CD8-positive, alpha-beta memory T cell (primary cell): ENCODE data around the gene GSTM2. TPM values are rescaled to one million over a fixed set of nuclear protein-coding genes. Genes with fewer than 3 reads are reported as not detected.
"Not testable (repeated sequence)": the region's sequence is repeated elsewhere in the genome, so short reads cannot be mapped to it uniquely, and the experiment has no call there.

ENCODE experiments used
- CTCF ChIA-PET: fragments of 350-600 bp; sonication (Branson Sonifier 250); formaldehyde crosslinking; loops from one replicate; lab custom pipeline; 2021; ENCODE audit warnings: antibody characterized with exemption; lab: Charles Lee
- POLR2A ChIA-PET: fragments of 350-600 bp; sonication (Branson Sonifier 250); formaldehyde crosslinking; loops from one replicate; lab custom pipeline; 2021; ENCODE audit warnings: antibody characterized with exemption; lab: Charles Lee
- DNase-seq, 5 donors: peaks; one replicate each; pipeline versions ENCODE4 v3.0.0 to v3.0.0-alpha.2; 2020 to 2022; ENCODE audit warnings: mixed read lengths in 1 of 5
- H3K27ac ChIP-seq: one replicate; pipeline ENCODE4 v1.7.0; 2013; ENCODE audit warnings: low read depth, mild to moderate bottlenecking, low read length, moderate library complexity
- H3K27me3 ChIP-seq: 2 replicates; pipeline ENCODE4 v1.7.0; 2013; ENCODE audit warnings: low read length, mild to moderate bottlenecking; ENCODE audit not compliant: insufficient read depth, poor library complexity, severe bottlenecking
- H3K36me3 ChIP-seq: 2 replicates; pipeline ENCODE4 v1.7.0; 2013; ENCODE audit warnings: mild to moderate bottlenecking, low read length, moderate library complexity; ENCODE audit not compliant: insufficient read depth
- H3K4me1 ChIP-seq: 2 replicates; pipeline ENCODE4 v1.7.0; 2013; ENCODE audit warnings: mild to moderate bottlenecking, low read length, moderate library complexity; ENCODE audit not compliant: insufficient read depth
- H3K4me3 ChIP-seq: 2 replicates; pipeline ENCODE4 v1.7.0; 2013; ENCODE audit warnings: mild to moderate bottlenecking, low read length
- H3K9me3 ChIP-seq: 2 replicates; pipeline ENCODE4 v1.7.0; 2013; ENCODE audit warnings: mild to moderate bottlenecking, low read length
- H3K27ac Mint-ChIP-seq, 8 donors: one replicate each; pipeline ENCODE4 v1.8.0; 2020 to 2021; ENCODE audit warnings: mixed read lengths in 8 of 8, mild to moderate bottlenecking in 6 of 8, inconsistent platforms in 3 of 8, moderate library complexity in 3 of 8
- H3K27me3 Mint-ChIP-seq, 2 donors: one replicate each; pipeline ENCODE4 v1.8.0; 2020 to 2021; ENCODE audit warnings: mixed read lengths in 2 of 2, mild to moderate bottlenecking in 1 of 2, moderate library complexity in 1 of 2
- H3K36me3 Mint-ChIP-seq, 3 donors: one replicate each; pipeline ENCODE4 v1.8.0; 2020 to 2021; ENCODE audit warnings: mixed read lengths in 3 of 3, inconsistent platforms in 1 of 3, mild to moderate bottlenecking in 1 of 3
- H3K4me1 Mint-ChIP-seq, 3 donors: one replicate each; pipeline ENCODE4 v1.8.0; 2020 to 2021; ENCODE audit warnings: mixed read lengths in 3 of 3, inconsistent platforms in 1 of 3, mild to moderate bottlenecking in 1 of 3
- H3K4me3 Mint-ChIP-seq, 7 donors: one replicate each; pipeline ENCODE4 v1.8.0; 2020 to 2021; ENCODE audit warnings: mixed read lengths in 7 of 7, mild to moderate bottlenecking in 6 of 7, moderate library complexity in 4 of 7, inconsistent platforms in 2 of 7
- H3K9me3 Mint-ChIP-seq, 5 donors: one replicate each; pipeline ENCODE4 v1.8.0; 2020 to 2022; ENCODE audit warnings: mixed read lengths in 5 of 5, mild to moderate bottlenecking in 3 of 5, moderate library complexity in 2 of 5, inconsistent platforms in 1 of 5
- polyA plus RNA-seq: library from polyadenylated mRNA; unstranded; fragments of 300-500 nt; fragmentation: Illumina TruSeq; gene quantifications from one replicate; pipeline ENCODE4 v1.2.3, GENCODE V29; 2021
- total RNA-seq, 2 experiments: library from RNA; stranded (reverse); gene quantifications; one replicate each; pipeline ENCODE4 v1.2.3, GENCODE V29; 2021

Gene GSTM2
- total and polyA plus RNA-seq, 3 experiments from 2014 or later = 2.6 to 3.1 (median 2.7) TPM

DNA sequence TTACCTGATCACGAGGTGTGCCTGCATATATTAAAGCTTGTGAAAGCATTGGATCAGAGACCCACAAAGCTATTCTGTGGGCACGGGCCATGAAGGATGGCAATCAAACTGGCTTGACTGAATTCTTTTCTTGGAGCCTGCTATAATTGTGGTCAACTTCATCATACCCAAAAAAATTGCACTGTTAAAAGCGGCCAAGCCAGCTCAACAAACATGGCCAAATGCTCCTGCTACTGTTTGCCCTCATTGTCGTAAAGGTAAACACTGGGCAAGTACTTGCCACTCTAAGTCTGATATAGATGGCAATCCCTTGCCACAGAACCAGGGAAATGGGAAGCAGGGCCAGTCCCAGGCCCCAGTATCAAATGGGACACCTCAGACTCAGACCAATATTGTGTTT lies 37.6 kb downstream of the GSTM2 start:
- Histone ChIP-seq H3K27me3 (no peaks in the 10 kb centered on the region), H3K9me3 (no peaks in the 10 kb centered on the region), H3K27ac (no peak overlapping the region), H3K4me1 (no peaks in the 10 kb centered on the region), H3K4me3 (no peak overlapping the region), H3K36me3 (no peaks in the 10 kb centered on the region)
- ChIA-PET CTCF (no interaction called here), POLR2A (no interaction called here)
- Mint-ChIP-seq H3K27me3 (peaks cover 10 to 29% of the 10 kb centered on the region in 2 donors), H3K4me1 (no peaks in the 10 kb centered on the region), H3K27ac (no peak overlapping the region), H3K9me3 (peaks cover 13 to 34% (median 28%) of the 10 kb centered on the region in 5 donors), H3K4me3 (no peak overlapping the region), H3K36me3 (peaks cover 0 to 15% (median 10%) of the 10 kb centered on the region in 3 donors)
- no peak for DNase-seq

GRCh38 chr1:109708949-109709348 lies 41.1 kb downstream of the GSTM2 start:
- DNase-seq, POLR2A ChIA-PET, H3K27ac ChIP-seq, H3K4me3 ChIP-seq, H3K4me3 Mint-ChIP-seq, H3K4me1 Mint-ChIP-seq, H3K9me3 ChIP-seq, H3K27ac Mint-ChIP-seq, H3K27me3 ChIP-seq, H3K36me3 ChIP-seq, H3K4me1 ChIP-seq, CTCF ChIA-PET: not testable (repeated sequence)
- peaks cover 13 to 25% (median 23%) of the 10 kb centered on the region in 5 donors for H3K9me3 Mint-ChIP-seq
- H3K27me3 Mint-ChIP-seq = peaks cover 9 to 36% of the 10 kb centered on the region in 2 donors
- peaks cover 0 to 15% (median 4%) of the 10 kb centered on the region in 3 donors for H3K36me3 Mint-ChIP-seq

GRCh38 chr1:109709822-109710221 lies 42.0 kb downstream of the GSTM2 start:
- POLR2A ChIA-PET, H3K4me3 Mint-ChIP-seq, DNase-seq: not testable (repeated sequence)

GRCh38 chr1:109711593-109712320 lies 43.9 kb downstream of the GSTM2 start, which contains the start of gene GSTM5:
GSTM5 (plus strand) TSS chr1:109712251; CDS start chr1:109712313, 62 bp downstream.
- POLR2A ChIA-PET = interaction anchor here (0.6 kb wide), 1 partner anchor 552 kb away, joined by 6 read pairs; no protein-coding TSS in a partner anchor
- H3K27ac ChIP-seq, H3K4me1 ChIP-seq, H3K27me3 ChIP-seq, DNase-seq, H3K4me1 Mint-ChIP-seq, H3K9me3 ChIP-seq, H3K36me3 ChIP-seq, H3K4me3 ChIP-seq: not testable (repeated sequence)
- H3K27ac Mint-ChIP-seq = peak within 1 kb of the TSS in 1 of 8 donors; percentile 70
- CTCF ChIA-PET = interaction anchor here (1.0 kb wide), 1 partner anchor 72 kb away, joined by 3 read pairs; no protein-coding TSS in a partner anchor
- peaks cover 7 to 36% of the 10 kb centered on the region in 2 donors for H3K27me3 Mint-ChIP-seq
- H3K36me3 Mint-ChIP-seq = peaks cover 0 to 12% (median 4%) of the 10 kb centered on the region in 3 donors
- H3K4me3 Mint-ChIP-seq = peak within 1 kb of the TSS in 2 of 7 donors; percentile 51 to 74
- peaks cover 13 to 23% (median 16%) of the 10 kb centered on the region in 5 donors for H3K9me3 Mint-ChIP-seq

More at GRCh38 chr1:109709822-109710221, 42.0 kb downstream of the GSTM2 start:
- H3K9me3 ChIP-seq, H3K27ac ChIP-seq, H3K27ac Mint-ChIP-seq, H3K4me1 Mint-ChIP-seq, H3K36me3 ChIP-seq, H3K27me3 ChIP-seq, H3K4me3 ChIP-seq, CTCF ChIA-PET, H3K4me1 ChIP-seq: not testable (repeated sequence)
- H3K27me3 Mint-ChIP-seq = peaks cover 5 to 34% of the 10 kb centered on the region in 2 donors
- peaks cover 0 to 13% (median 4%) of the 10 kb centered on the region in 3 donors for H3K36me3 Mint-ChIP-seq
- H3K9me3 Mint-ChIP-seq = peaks cover 13 to 23% (median 16%) of the 10 kb centered on the region in 5 donors

GRCh38 chr1:109712321-109712864 lies 44.5 kb downstream of the GSTM2 start:
- CTCF ChIA-PET = interaction anchor here (1.0 kb wide), 1 partner anchor 72 kb away, joined by 3 read pairs; no protein-coding TSS in a partner anchor
- Histone ChIP-seq H3K4me1 (no peaks in the 10 kb centered on the region), H3K4me3 (no peak overlapping the region), H3K27me3 (no peaks in the 10 kb centered on the region), H3K27ac (no peak overlapping the region), H3K36me3 (no peaks in the 10 kb centered on the region), H3K9me3 (no peaks in the 10 kb centered on the region)
- peaks cover 13 to 23% (median 16%) of the 10 kb centered on the region in 5 donors for H3K9me3 Mint-ChIP-seq
- peaks cover 0 to 12% (median 4%) of the 10 kb centered on the region in 3 donors for H3K36me3 Mint-ChIP-seq
- H3K27ac Mint-ChIP-seq = no peak overlapping the region
- H3K4me3 Mint-ChIP-seq = no peak overlapping the region
- no peaks in the 10 kb centered on the region for H3K4me1 Mint-ChIP-seq
- POLR2A ChIA-PET = interaction anchor here (0.6 kb wide), 1 partner anchor 551 kb away, joined by 6 read pairs; no protein-coding TSS in a partner anchor
- peaks cover 7 to 31% of the 10 kb centered on the region in 2 donors for H3K27me3 Mint-ChIP-seq
- DNase-seq = no peak

DNA sequence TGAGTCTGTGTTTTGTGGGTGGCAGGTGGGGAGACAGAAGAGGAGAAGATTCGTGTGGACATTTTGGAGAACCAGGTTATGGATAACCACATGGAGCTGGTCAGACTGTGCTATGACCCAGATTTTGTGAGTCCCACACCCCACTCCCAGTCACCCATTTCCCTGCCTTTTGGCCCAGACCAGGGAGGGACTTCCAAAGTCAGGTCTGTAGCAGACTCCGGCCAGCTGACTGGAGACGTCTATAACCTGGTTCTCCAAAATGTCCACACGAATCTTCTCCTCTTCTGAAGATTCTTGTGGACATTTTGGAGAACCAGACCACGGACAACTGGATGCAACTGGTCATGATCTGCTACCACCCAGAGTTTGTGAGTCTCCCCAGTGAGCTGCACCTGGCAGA lies 45.8 kb downstream of the GSTM2 start:
- Mint-ChIP-seq H3K4me1 (no peaks in the 10 kb centered on the region), H3K9me3 (peaks cover 8 to 15% (median 10%) of the 10 kb centered on the region in 5 donors), H3K4me3 (no peak overlapping the region), H3K36me3 (peaks cover 0 to 9% (median 0%) of the 10 kb centered on the region in 3 donors), H3K27me3 (peaks cover 7 to 30% of the 10 kb centered on the region in 2 donors), H3K27ac (no peak overlapping the region)
- Histone ChIP-seq H3K36me3 (no peaks in the 10 kb centered on the region), H3K9me3 (no peaks in the 10 kb centered on the region), H3K27me3 (no peaks in the 10 kb centered on the region), H3K27ac (no peak overlapping the region), H3K4me1 (no peaks in the 10 kb centered on the region), H3K4me3 (no peak overlapping the region)
- DNase-seq = no peak
- POLR2A ChIA-PET = no interaction called here
- CTCF ChIA-PET = no interaction called here

DNA sequence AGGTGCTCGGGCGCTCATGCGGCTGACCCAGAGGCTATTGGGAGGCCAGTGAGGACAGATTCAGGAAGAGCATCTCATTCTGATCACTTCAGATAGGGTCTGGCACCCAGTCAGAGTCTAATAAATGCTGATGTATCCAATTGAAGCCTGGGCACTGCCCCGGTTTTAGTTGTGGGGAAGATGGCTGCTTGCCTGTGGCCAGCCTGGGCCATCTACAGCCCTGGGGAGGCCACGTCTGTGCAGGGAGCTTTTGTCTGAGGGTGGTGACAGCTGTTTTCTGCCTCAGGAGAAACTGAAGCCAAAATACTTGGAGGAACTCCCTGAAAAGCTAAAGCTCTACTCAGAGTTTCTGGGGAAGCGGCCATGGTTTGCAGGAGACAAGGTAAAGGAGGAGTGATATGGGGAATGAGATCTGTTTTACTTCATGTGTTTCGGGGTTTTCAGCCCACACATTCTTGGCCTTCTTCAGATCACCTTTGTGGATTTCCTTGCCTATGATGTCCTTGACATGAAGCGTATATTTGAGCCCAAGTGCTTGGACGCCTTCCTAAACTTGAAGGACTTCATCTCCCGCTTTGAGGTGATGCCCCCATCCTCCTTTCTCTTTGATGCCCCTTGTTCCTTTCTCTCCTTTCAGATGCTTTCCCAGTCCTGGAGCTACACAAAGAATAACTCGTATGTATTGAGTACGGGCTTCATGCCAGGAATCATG lies 47.0 kb downstream of the GSTM2 start:
- no peaks in the 10 kb centered on the region for H3K36me3 ChIP-seq
- CTCF ChIA-PET = no interaction called here

More for the DNA sequence above, 47.0 kb downstream of the GSTM2 start:
- peaks cover 0 to 2% (median 0%) of the 10 kb centered on the region in 3 donors for H3K36me3 Mint-ChIP-seq
- peaks cover 7 to 30% of the 10 kb centered on the region in 2 donors for H3K27me3 Mint-ChIP-seq
- H3K4me1 ChIP-seq = no peaks in the 10 kb centered on the region
- H3K9me3 Mint-ChIP-seq = peaks cover 0 to 5% (median 0%) of the 10 kb centered on the region in 5 donors
- H3K4me3 ChIP-seq = no peak overlapping the region
- H3K27ac Mint-ChIP-seq = no peak overlapping the region
- H3K4me1 Mint-ChIP-seq = no peaks in the 10 kb centered on the region
- no peak for DNase-seq
- POLR2A ChIA-PET = no interaction called here
- H3K27ac ChIP-seq = no peak overlapping the region
- no peaks in the 10 kb centered on the region for H3K27me3 ChIP-seq
- no peak overlapping the region for H3K4me3 Mint-ChIP-seq
- no peaks in the 10 kb centered on the region for H3K9me3 ChIP-seq
